Fibroblast of lung (primary cell): Measurements from ENCODE around the gene SNX21. TPM values are rescaled to one million over a fixed set of nuclear protein-coding genes. Genes with fewer than 3 reads are reported as not detected.

Experiments
- DNase-seq, 2 donors: peaks; one replicate each; pipeline versions ENCODE4 v3.0.0 to v3.0.0-alpha.2; 2010; ENCODE audit warnings: low read depth in 2 of 2
- H2AFZ ChIP-seq: 2 replicates; pipeline ENCODE4 v1.5.1; 2012; ENCODE audit warnings: low read length, control low read depth, inconsistent platforms
- H3K27ac ChIP-seq: 2 replicates; pipeline ENCODE4 v1.5.1; 2011; ENCODE audit warnings: low read length, control low read depth; ENCODE audit not compliant: insufficient read depth
- H3K27me3 ChIP-seq: 2 replicates; pipeline ENCODE4 v1.5.1; 2011; ENCODE audit warnings: mild to moderate bottlenecking, low read length; ENCODE audit not compliant: control insufficient read depth, insufficient read depth
- H3K36me3 ChIP-seq: 2 replicates; pipeline ENCODE4 v1.5.1; 2011; ENCODE audit warnings: low read length; ENCODE audit not compliant: control insufficient read depth, insufficient read depth
- H3K4me1 ChIP-seq: 2 replicates; pipeline ENCODE4 v1.5.1; 2011; ENCODE audit warnings: low read length; ENCODE audit not compliant: control insufficient read depth, insufficient read depth; ENCODE audit errors: extremely low read depth
- H3K4me2 ChIP-seq: 2 replicates; pipeline ENCODE4 v1.5.1; 2011; ENCODE audit warnings: low read length, control low read depth; ENCODE audit not compliant: insufficient read depth; ENCODE audit errors: extremely low read depth
- H3K4me3 ChIP-seq, 4 experiments: fragments of 200-600 bp in 1 of 4; sonication (generic) in 1 of 4; replicated peaks in 1 of 4; 2 replicates each; pipeline ENCODE4 v1.5.1; 2011 to 2016; ENCODE audit warnings: low read length in 4 of 4, low read depth in 3 of 4, mild to moderate bottlenecking in 3 of 4, control low read depth in 2 of 4, inconsistent platforms in 1 of 4, mixed read lengths in 1 of 4; ENCODE audit not compliant: insufficient read depth in 1 of 4; ENCODE audit errors: control extremely low read depth in 1 of 4
- H3K79me2 ChIP-seq: 2 replicates; pipeline ENCODE4 v1.5.1; 2012; ENCODE audit warnings: mild to moderate bottlenecking, low read length, inconsistent platforms; ENCODE audit not compliant: control insufficient read depth, insufficient read depth
- H3K9ac ChIP-seq: 2 replicates; pipeline ENCODE4 v1.5.1; 2011; ENCODE audit warnings: mild to moderate bottlenecking, low read length, control low read depth; ENCODE audit not compliant: insufficient read depth
- H3K9me3 ChIP-seq: 2 replicates; pipeline ENCODE4 v1.5.1; 2012; ENCODE audit warnings: low read depth, low read length; ENCODE audit not compliant: control insufficient read depth, insufficient read depth
- H4K20me1 ChIP-seq: 2 replicates; pipeline ENCODE4 v1.5.1; 2011; ENCODE audit warnings: low read length; ENCODE audit not compliant: control insufficient read depth, insufficient read depth; ENCODE audit errors: extremely low read depth
- CTCF ChIP-seq, 2 donors: IDR thresholded peaks in 1 of 2; conservative IDR thresholded peaks in 1 of 2; 1 replicate in 1 of 2; 2 replicates in 1 of 2; pipeline ENCODE4 v1.5.1; 2011 to 2012; ENCODE audit warnings: low read length in 2 of 2, control low read depth in 1 of 2, inconsistent platforms in 1 of 2, low read depth in 1 of 2, mild to moderate bottlenecking in 1 of 2
- EZH2 ChIP-seq: IDR thresholded peaks from 2 replicates; pipeline ENCODE4 v1.5.1; 2012; ENCODE audit warnings: low read length, control low read depth, mild to moderate bottlenecking; ENCODE audit errors: missing control alignments
- polyA plus RNA-seq, 2 donors: library from polyadenylated mRNA; depleted of rRNA in 1 of 2; stranded (reverse) in 1 of 2; unstranded in 1 of 2; fragments of >200 nt; gene quantifications; 2 replicates each; pipeline ENCODE4 v1.2.1, GENCODE V29; 2011 to 2012; ENCODE audit warnings: missing spikeins in 1 of 2
- total RNA-seq: library from RNA; depleted of rRNA; stranded (reverse); fragments of >200 nt; gene quantifications from 2 replicates; pipeline ENCODE4 v1.2.1, GENCODE V29; 2014

Gene SNX21
- total and polyA plus RNA-seq, 2 donors (not counting 1 experiment from before 2014, with no cell fraction given), result 21.8 to 101 TPM

- Histone ChIP-seq H3K9ac (no peak overlapping the region), H3K79me2 (peaks cover 13% of the 10 kb centered on the region), H3K4me1 (peaks cover 2% of the 10 kb centered on the region), H4K20me1 (no peaks in the 10 kb centered on the region), H3K36me3 (no peaks in the 10 kb centered on the region), H3K27ac (no peak overlapping the region), H3K4me2 (no peak overlapping the region), H3K4me3 (no peak overlapping the region), H3K9me3 (no peaks in the 10 kb centered on the region), H3K27me3 (no peaks in the 10 kb centered on the region), H2AFZ (no peak overlapping the region)
- TF ChIP-seq CTCF (conservative IDR thresholded peaks at IDR 0.05 in 1 of 2, IDR thresholded peaks at IDR 0.05 in 1 of 2; ENCODE audit: low read depth in 1 of 2, low read length in 2 of 2) (no peak), EZH2 (no peak)
- peak in 1 of 2 donors; percentile 45 for DNase-seq
Observed at GRCh38 chr20:45860560-45861220, 27.1 kb downstream of the SNX21 start.

- TF ChIP-seq EZH2, result no peak
- TF ChIP-seq CTCF (conservative IDR thresholded peaks at IDR 0.05 in 1 of 2, IDR thresholded peaks at IDR 0.05 in 1 of 2; ENCODE audit: low read depth in 1 of 2, low read length in 2 of 2), result no peak
- H4K20me1 ChIP-seq, result no peaks in the 10 kb centered on the region
- no peaks in the 10 kb centered on the region for H3K36me3 ChIP-seq
- peaks cover 6% of the 10 kb centered on the region for H3K79me2 ChIP-seq
- H3K27me3 ChIP-seq, result no peaks in the 10 kb centered on the region
- no peak overlapping the region for H2AFZ ChIP-seq
- no peak overlapping the region for H3K4me2 ChIP-seq
- no peaks in the 10 kb centered on the region for H3K4me1 ChIP-seq
- H3K9me3 ChIP-seq, result no peaks in the 10 kb centered on the region
- DNase-seq, result no peak
- H3K4me3 ChIP-seq, result no peak overlapping the region
- H3K9ac ChIP-seq, result no peak overlapping the region
- no peak overlapping the region for H3K27ac ChIP-seq
Observed at GRCh38 chr20:45861221-45862075, 27.8 kb downstream of the SNX21 start.

- no peak overlapping the region for H3K4me2 ChIP-seq
- H3K27ac ChIP-seq, result no peak overlapping the region
- H3K9ac ChIP-seq, result no peak overlapping the region
- H3K4me1 ChIP-seq, result peaks cover 10% of the 10 kb centered on the region
- H3K27me3 ChIP-seq, result no peaks in the 10 kb centered on the region
- no peak overlapping the region for H3K4me3 ChIP-seq
- no peak overlapping the region for H2AFZ ChIP-seq
- H3K9me3 ChIP-seq, result no peaks in the 10 kb centered on the region
- H4K20me1 ChIP-seq, result no peaks in the 10 kb centered on the region
- H3K79me2 ChIP-seq, result no peaks in the 10 kb centered on the region
- DNase-seq, result no peak
- TF ChIP-seq CTCF (conservative IDR thresholded peaks at IDR 0.05 in 1 of 2, IDR thresholded peaks at IDR 0.05 in 1 of 2; ENCODE audit: low read depth in 1 of 2, low read length in 2 of 2), result no peak
- no peak for TF ChIP-seq EZH2
- no peaks in the 10 kb centered on the region for H3K36me3 ChIP-seq
Observed at GRCh38 chr20:45863543-45864470, 30.2 kb downstream of the SNX21 start.
